ENCODE measurements around the gene YAP1. TPM values are rescaled to one million over a fixed set of nuclear protein-coding genes. Genes with fewer than 3 reads are reported as not detected.
A peak's percentile ranks its signal among the peaks of the same experiment; 100 is the strongest.

The YAP1 gene
- total RNA-seq, 1 experiment from 2014 or later, result 134 TPM

DNA sequence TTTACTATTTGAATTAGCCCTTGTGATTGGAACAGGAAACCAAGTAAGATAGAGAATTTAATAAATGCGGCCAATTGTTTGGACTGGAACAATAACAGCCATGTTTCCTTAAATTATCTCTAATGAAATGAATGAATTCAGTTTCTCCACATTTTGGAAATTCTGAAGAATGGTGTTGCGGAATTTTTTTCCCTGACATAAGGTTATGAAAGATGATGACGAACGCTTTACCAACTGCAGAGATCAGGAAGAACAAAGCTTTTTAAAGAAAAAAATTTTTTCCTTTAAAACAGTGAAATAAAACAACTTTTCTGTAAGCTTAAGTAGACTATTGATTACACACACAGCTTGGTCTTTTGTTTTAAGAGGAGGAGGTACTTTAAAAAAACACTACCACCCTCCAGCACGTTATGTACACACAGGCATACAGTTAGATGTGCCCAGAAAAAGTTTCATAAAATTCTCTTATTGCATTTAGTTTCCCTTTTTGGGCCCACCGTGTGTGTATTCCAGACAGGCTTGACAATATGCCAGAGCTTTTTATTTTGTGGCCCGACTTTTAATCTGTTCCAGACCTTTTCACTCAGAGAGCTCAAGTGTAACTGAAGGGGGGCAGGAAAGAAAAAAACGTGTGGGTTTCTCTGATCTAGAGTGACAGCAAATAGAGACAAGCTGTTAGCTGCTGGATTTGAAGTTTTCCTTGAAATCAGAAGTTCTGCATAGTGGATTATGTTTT lies 77.3 kb downstream of the YAP1 start:
- peak; percentile 91 for DNase-seq (ENCODE audit: low spot score)
- CTCF ChIA-PET, result interaction anchor here (0.6 kb wide), 1 partner anchor 1965 kb away, joined by 3 read pairs; no protein-coding TSS in a partner anchor
- no peaks in the 10 kb centered on the region for H3K9me3 ChIP-seq (ENCODE audit: low read depth, low read length, poor library complexity, severe bottlenecking)
- POLR2A ChIA-PET (ENCODE audit: low non-redundant PET), result interaction anchor here (0.6 to 1.1 kb wide), 2 partner anchors 70 to 140 kb away, joined by 4 to 32 read pairs; partner anchors contain the start of gene CFAP300
- peak overlapping the region; percentile 21 for H3K4me3 ChIP-seq (ENCODE audit: low read depth, low read length, poor library complexity, severe bottlenecking)
- BruUV-seq (replicated peaks), result no TSS peak
- H3K27me3 ChIP-seq (replicated peaks; ENCODE audit: insufficient read depth, low read depth, low read length, poor library complexity), result no peaks in the 10 kb centered on the region
- H3K36me3 ChIP-seq (ENCODE audit: insufficient read depth, low read length, poor library complexity, severe bottlenecking), result no peaks in the 10 kb centered on the region
- intact Hi-C loops (cut with micrococcal nuclease; ENCODE audit: unreplicated experiment), result loop anchor here (5.0 kb wide), 1 partner anchor 75 kb away; the partner anchor contains the start of gene YAP1
- peaks cover 49% of the 10 kb centered on the region for H3K4me1 ChIP-seq (ENCODE audit: insufficient read depth, low read length, poor library complexity, severe bottlenecking)
- H3K27ac ChIP-seq (ENCODE audit: low read depth, low read length, poor library complexity, severe bottlenecking), result peak overlapping the region; percentile 77
- TF ChIP-seq EZH2 (IDR thresholded peaks at IDR 0.05; ENCODE audit: borderline replicate concordance, low read depth, low read length, poor library complexity, severe bottlenecking), result no peak
- TF ChIP-seq, protein P1, sequence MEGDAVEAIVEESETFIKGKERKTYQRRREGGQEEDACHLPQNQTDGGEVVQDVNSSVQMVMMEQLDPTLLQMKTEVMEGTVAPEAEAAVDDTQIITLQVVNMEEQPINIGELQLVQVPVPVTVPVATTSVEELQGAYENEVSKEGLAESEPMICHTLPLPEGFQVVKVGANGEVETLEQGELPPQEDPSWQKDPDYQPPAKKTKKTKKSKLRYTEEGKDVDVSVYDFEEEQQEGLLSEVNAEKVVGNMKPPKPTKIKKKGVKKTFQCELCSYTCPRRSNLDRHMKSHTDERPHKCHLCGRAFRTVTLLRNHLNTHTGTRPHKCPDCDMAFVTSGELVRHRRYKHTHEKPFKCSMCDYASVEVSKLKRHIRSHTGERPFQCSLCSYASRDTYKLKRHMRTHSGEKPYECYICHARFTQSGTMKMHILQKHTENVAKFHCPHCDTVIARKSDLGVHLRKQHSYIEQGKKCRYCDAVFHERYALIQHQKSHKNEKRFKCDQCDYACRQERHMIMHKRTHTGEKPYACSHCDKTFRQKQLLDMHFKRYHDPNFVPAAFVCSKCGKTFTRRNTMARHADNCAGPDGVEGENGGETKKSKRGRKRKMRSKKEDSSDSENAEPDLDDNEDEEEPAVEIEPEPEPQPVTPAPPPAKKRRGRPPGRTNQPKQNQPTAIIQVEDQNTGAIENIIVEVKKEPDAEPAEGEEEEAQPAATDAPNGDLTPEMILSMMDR (conservative IDR thresholded peaks at IDR 0.05; ENCODE audit: low read depth, low read length), result no peak

DNA sequence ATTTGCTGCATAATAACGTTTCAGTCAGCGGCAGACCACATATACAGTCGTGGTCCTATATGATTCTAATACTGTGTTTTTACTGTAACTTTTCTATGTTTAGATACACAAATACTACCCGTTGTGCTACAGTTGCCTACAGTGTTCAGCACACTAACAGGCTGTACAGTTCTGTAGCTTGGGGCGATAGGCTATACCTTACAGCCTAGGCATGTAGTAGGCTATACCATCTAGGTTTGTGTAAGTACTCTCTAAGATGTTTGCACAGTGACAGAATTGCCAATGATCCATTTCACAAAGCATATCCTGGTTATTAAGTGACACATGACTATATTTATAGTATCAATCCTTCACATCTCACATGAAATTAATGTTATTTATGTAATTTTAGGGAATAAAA lies 78.2 kb downstream of the YAP1 start:
- peaks cover 49% of the 10 kb centered on the region for H3K4me1 ChIP-seq (ENCODE audit: insufficient read depth, low read length, poor library complexity, severe bottlenecking)
- POLR2A ChIA-PET (ENCODE audit: low non-redundant PET), result interaction anchor here (0.6 to 1.1 kb wide), 2 partner anchors 71 to 78 kb away, joined by 4 to 5 read pairs; partner anchors contain the start of gene YAP1
- H3K27ac ChIP-seq (ENCODE audit: low read depth, low read length, poor library complexity, severe bottlenecking), result peak overlapping the region; percentile 77
- CTCF ChIA-PET, result no interaction called here
- H3K9me3 ChIP-seq (ENCODE audit: low read depth, low read length, poor library complexity, severe bottlenecking), result no peaks in the 10 kb centered on the region
- H3K27me3 ChIP-seq (replicated peaks; ENCODE audit: insufficient read depth, low read depth, low read length, poor library complexity), result no peaks in the 10 kb centered on the region
- no TSS peak for BruUV-seq (replicated peaks)
- H3K4me3 ChIP-seq (ENCODE audit: low read depth, low read length, poor library complexity, severe bottlenecking), result peak overlapping the region; percentile 21
- TF ChIP-seq EZH2 (IDR thresholded peaks at IDR 0.05; ENCODE audit: borderline replicate concordance, low read depth, low read length, poor library complexity, severe bottlenecking), result no peak
- TF ChIP-seq, protein P1 (conservative IDR thresholded peaks at IDR 0.05; ENCODE audit: low read depth, low read length), result no peak
- H3K36me3 ChIP-seq (ENCODE audit: insufficient read depth, low read length, poor library complexity, severe bottlenecking), result no peaks in the 10 kb centered on the region
- no peak for DNase-seq (ENCODE audit: low spot score)
- intact Hi-C loops (cut with micrococcal nuclease; ENCODE audit: unreplicated experiment), result loop anchor here (5.0 kb wide), 1 partner anchor 76 kb away; the partner anchor contains the start of gene YAP1

DNA sequence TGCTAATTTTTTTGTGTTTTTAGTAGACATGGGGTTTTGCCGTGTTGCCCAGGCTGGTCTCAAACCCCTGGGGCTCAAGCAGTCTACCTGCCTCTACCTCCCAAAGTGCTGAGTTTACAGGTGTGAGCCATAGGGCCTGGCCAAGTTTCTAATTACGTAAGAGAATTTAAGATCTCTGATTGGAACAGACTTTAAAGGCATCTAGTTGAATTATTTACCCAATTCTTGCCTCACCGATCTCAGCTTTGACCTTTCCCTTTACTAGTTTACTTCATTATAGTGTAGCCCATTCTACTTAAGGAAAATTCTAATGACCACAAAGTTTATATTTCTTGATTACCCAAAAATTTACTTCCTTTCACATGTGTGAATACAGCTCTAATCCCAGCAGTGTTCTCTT lies 81.6 kb downstream of the YAP1 start:
- no TSS peak for BruUV-seq (replicated peaks)
- Histone ChIP-seq H3K36me3 (ENCODE audit: insufficient read depth, low read length, poor library complexity, severe bottlenecking) (peaks cover 5% of the 10 kb centered on the region), H3K4me3 (ENCODE audit: low read depth, low read length, poor library complexity, severe bottlenecking) (no peak overlapping the region), H3K9me3 (ENCODE audit: low read depth, low read length, poor library complexity, severe bottlenecking) (peaks cover 7% of the 10 kb centered on the region), H3K27me3 (replicated peaks; ENCODE audit: insufficient read depth, low read depth, low read length, poor library complexity) (no peaks in the 10 kb centered on the region), H3K4me1 (ENCODE audit: insufficient read depth, low read length, poor library complexity, severe bottlenecking) (peaks cover 27% of the 10 kb centered on the region), H3K27ac (ENCODE audit: low read depth, low read length, poor library complexity, severe bottlenecking) (no peak overlapping the region)
- ChIA-PET CTCF (no interaction called here), POLR2A (ENCODE audit: low non-redundant PET) (no interaction called here)
- no peak for DNase-seq (ENCODE audit: low spot score)
- TF ChIP-seq, protein P1 (conservative IDR thresholded peaks at IDR 0.05; ENCODE audit: low read depth, low read length), result no peak
- TF ChIP-seq EZH2 (IDR thresholded peaks at IDR 0.05; ENCODE audit: borderline replicate concordance, low read depth, low read length, poor library complexity, severe bottlenecking), result no peak
- intact Hi-C loops (cut with micrococcal nuclease; ENCODE audit: unreplicated experiment), result no loop called here
